GM12873 (cell line): ENCODE data around the gene GRIFIN.

ENCODE experiments used
- CTCF ChIP-seq: IDR thresholded peaks from 2 replicates; pipeline ENCODE4 v1.5.1; 2012; ENCODE audit warnings: low read depth, mild to moderate bottlenecking, moderate library complexity, low read length, control low read depth; ENCODE audit not compliant: insufficient read depth; ENCODE audit errors: missing control alignments

Gene GRIFIN

GRCh38 chr7:2437537-2438148 lies 38.6 kb downstream of the GRIFIN start:
- TF ChIP-seq CTCF, result no peak

DNA sequence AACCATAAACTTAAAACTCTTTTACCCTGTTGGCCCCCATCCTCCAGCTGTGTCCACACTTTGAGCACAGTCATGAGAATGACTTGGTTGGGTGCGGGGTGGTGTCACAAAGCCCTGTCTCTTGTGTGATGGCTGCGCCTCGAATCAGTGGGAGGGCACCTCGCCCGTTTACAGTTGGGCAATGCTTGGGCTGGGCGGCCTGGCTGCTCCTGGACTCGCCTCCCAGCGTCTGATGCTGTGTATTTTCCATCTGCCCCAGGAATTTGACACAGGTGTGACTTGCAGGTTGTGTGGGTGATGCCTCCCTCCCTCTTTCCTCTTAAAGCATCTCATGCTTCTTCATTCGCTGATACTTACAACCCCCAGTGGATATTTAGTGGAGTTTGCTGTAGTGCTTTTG lies 39.1 kb downstream of the GRIFIN start:
- no peak for TF ChIP-seq CTCF

- TF ChIP-seq CTCF, result no peak
These were observed 39.7 kb downstream of the GRIFIN start for GRCh38 chr7:2436341-2437104.

DNA sequence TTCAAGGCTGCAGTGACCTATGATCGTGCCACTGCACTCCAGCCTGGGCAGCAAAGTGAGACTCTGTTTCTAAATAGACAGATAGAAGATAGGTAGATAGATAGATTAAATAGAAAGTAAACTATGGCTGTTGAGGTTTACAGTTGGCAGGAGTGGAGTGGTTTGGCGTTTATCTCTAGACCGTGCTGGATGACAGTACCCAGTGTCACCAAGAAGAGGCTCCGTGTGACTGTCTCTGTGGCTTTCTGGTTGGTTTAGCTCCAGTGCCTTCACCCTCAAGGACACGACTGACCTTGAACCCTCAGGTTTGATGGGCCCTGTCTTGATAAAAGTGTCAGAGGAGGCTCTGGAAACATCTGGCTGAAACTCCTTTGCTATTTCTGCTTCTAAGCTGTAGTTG lies 41.1 kb downstream of the GRIFIN start:
- no peak for TF ChIP-seq CTCF

DNA sequence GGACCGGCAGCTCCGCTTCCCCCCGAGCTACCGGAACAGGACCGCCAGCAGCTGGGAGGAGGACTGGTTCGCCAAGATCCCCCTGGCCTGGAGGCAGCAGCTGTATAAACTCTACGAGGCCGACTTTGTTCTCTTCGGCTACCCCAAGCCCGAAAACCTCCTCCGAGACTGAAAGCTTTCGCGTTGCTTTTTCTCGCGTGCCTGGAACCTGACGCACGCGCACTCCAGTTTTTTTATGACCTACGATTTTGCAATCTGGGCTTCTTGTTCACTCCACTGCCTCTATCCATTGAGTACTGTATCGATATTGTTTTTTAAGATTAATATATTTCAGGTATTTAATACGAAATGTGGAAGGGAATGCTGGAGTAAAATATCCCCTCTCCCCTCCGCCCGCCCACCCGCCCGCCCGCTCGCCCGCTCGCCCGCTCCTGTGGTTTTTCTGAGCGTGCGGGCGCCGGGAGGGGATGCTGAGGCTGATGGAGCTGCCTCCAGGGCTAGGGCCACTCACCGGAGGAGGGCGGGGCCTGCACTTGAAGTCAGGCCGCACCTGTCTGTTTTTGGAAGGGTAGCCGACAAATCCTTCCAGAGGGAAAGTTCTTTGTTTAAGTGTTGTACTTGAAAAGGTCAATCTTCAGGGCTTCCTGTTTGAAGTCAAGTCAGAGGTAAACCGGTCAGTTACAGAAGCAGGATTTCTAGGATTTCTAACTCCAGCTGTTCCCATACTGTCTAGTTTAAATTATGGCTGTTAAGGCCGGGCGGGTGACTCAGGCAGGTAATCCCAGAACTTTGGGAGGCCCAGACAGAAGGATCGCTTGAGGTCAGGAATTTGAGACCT lies 42.3 kb downstream of the GRIFIN start:
- no peak for TF ChIP-seq CTCF

- no peak for TF ChIP-seq CTCF
These were observed 43.1 kb downstream of the GRIFIN start for GRCh38 chr7:2432910-2433712.
